WERI-Rb-1 (cell line): ENCODE data around the gene STRN.

Source experiments
- DNase-seq: peaks from one replicate; pipeline ENCODE4 v3.0.0-alpha.2; 2020
- H3K27ac ChIP-seq: fragments of 250-450 bp; sonication (Bioruptor Pico); 2 replicates; pipeline ENCODE4 v1.5.1; 2020; ENCODE audit warnings: mild to moderate bottlenecking, moderate library complexity
- H3K27me3 ChIP-seq: fragments of 250-450 bp; sonication (Bioruptor Pico); 2 replicates; pipeline ENCODE4 v1.5.1; 2021; ENCODE audit warnings: mild to moderate bottlenecking, low read depth, moderate library complexity; ENCODE audit not compliant: insufficient read depth, severe bottlenecking
- H3K36me3 ChIP-seq: fragments of 250-450 bp; sonication (Bioruptor Pico); 2 replicates; pipeline ENCODE4 v1.5.1; 2020; ENCODE audit warnings: mild to moderate bottlenecking, moderate library complexity
- H3K4me3 ChIP-seq: 2 replicates; pipeline ENCODE4 v1.5.1; 2011; ENCODE audit warnings: low read depth, mild to moderate bottlenecking, control low read depth, low read length
- H3K9me3 ChIP-seq: fragments of 250-450 bp; sonication (Bioruptor Pico); 2 replicates; pipeline ENCODE4 v1.5.1; 2021; ENCODE audit warnings: mild to moderate bottlenecking, moderate library complexity; ENCODE audit not compliant: severe bottlenecking
- TF ChIP-seq, protein P1 (sequence below): IDR thresholded peaks from 2 replicates; pipeline ENCODE4 v1.5.1; 2011; ENCODE audit warnings: low read depth, mild to moderate bottlenecking, control low read depth, inconsistent platforms, low read length

The STRN gene

DNA sequence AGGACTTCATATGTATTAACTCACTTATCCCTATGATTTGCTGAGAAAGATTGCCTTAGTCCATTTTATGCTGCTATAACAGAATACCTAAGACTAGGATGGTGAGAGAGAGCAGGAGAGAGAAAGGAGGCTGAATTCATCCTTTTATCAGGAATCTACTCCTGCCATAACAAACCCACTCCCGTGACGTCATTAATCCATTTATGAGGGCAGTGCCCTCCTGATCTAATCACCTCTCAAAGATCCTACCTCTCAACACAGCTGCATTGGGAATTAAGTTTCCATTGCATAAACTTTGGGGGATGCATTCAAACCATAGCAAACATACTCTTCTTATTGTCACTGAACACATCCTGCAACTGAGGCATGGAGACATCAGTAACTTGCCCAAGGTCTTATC lies 147.8 kb downstream of the STRN start:
- no peak overlapping the region for H3K27ac ChIP-seq
- DNase-seq, result no peak
- TF ChIP-seq, protein P1, sequence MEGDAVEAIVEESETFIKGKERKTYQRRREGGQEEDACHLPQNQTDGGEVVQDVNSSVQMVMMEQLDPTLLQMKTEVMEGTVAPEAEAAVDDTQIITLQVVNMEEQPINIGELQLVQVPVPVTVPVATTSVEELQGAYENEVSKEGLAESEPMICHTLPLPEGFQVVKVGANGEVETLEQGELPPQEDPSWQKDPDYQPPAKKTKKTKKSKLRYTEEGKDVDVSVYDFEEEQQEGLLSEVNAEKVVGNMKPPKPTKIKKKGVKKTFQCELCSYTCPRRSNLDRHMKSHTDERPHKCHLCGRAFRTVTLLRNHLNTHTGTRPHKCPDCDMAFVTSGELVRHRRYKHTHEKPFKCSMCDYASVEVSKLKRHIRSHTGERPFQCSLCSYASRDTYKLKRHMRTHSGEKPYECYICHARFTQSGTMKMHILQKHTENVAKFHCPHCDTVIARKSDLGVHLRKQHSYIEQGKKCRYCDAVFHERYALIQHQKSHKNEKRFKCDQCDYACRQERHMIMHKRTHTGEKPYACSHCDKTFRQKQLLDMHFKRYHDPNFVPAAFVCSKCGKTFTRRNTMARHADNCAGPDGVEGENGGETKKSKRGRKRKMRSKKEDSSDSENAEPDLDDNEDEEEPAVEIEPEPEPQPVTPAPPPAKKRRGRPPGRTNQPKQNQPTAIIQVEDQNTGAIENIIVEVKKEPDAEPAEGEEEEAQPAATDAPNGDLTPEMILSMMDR, result no peak
- H3K27me3 ChIP-seq, result no peaks in the 10 kb centered on the region
- no peaks in the 10 kb centered on the region for H3K9me3 ChIP-seq
- H3K36me3 ChIP-seq, result no peaks in the 10 kb centered on the region
- no peak overlapping the region for H3K4me3 ChIP-seq

DNA sequence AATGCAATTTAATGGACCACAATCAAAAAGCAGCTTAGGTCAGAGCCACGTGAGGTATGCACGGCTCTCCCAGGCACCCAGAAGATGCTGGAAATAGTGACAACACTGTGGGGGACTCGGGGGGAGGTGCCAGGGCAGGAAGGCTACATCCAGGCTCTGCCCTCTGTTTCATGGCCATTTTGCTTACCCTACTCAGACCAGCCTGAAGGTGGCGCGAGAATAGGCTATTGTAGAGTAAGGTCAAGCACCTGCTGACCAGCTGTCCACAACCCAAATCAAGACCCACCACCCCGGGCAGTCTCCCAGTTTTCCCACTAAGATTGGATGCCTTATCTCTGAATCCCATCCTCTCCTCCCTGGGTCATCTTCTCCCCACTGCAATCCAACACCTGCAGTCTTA lies 154.1 kb downstream of the STRN start:
- H3K36me3 ChIP-seq, result no peaks in the 10 kb centered on the region
- peak; percentile 67 for DNase-seq
- peaks cover 7% of the 10 kb centered on the region for H3K9me3 ChIP-seq
- TF ChIP-seq, protein P1, result peak; percentile 68
- H3K27me3 ChIP-seq, result no peaks in the 10 kb centered on the region
- H3K27ac ChIP-seq, result peak overlapping the region; percentile 41; the same call in 1 of the 2 replicates
- no peak overlapping the region for H3K4me3 ChIP-seq

GRCh38 chr2:36811071-36811470 lies 155.3 kb downstream of the STRN start:
- TF ChIP-seq, protein P1, result no peak
- peak overlapping the region; percentile 41 for H3K27ac ChIP-seq

DNA sequence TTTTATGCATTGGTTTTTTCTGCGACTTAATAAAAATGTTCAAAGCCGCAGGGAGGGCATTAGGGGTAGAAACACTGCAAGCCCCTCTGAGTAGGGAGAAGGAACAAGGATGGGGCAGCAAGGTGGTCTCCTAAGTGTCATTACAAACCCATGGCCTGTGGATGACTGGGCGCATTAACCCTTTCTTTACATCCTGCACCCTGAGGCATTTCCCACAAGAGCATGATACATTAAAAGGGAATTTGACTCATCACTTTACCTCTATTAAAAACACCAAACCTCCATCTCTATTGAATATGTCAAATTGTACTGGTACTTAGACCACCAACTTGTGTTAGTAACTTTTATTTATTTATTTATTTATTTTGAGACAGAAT lies 157.3 kb downstream of the STRN start:
- H3K4me3 ChIP-seq, result no peak overlapping the region
- no peaks in the 10 kb centered on the region for H3K36me3 ChIP-seq
- H3K9me3 ChIP-seq, result peaks cover 7% of the 10 kb centered on the region
- DNase-seq, result no peak
- H3K27ac ChIP-seq, result no peak overlapping the region
- no peaks in the 10 kb centered on the region for H3K27me3 ChIP-seq
- TF ChIP-seq, protein P1, result no peak

More at GRCh38 chr2:36811071-36811470, 155.3 kb downstream of the STRN start:
- Histone ChIP-seq H3K9me3 (peaks cover 7% of the 10 kb centered on the region), H3K36me3 (no peaks in the 10 kb centered on the region), H3K4me3 (no peak overlapping the region), H3K27me3 (no peaks in the 10 kb centered on the region)
- peak; percentile 58 for DNase-seq

DNA sequence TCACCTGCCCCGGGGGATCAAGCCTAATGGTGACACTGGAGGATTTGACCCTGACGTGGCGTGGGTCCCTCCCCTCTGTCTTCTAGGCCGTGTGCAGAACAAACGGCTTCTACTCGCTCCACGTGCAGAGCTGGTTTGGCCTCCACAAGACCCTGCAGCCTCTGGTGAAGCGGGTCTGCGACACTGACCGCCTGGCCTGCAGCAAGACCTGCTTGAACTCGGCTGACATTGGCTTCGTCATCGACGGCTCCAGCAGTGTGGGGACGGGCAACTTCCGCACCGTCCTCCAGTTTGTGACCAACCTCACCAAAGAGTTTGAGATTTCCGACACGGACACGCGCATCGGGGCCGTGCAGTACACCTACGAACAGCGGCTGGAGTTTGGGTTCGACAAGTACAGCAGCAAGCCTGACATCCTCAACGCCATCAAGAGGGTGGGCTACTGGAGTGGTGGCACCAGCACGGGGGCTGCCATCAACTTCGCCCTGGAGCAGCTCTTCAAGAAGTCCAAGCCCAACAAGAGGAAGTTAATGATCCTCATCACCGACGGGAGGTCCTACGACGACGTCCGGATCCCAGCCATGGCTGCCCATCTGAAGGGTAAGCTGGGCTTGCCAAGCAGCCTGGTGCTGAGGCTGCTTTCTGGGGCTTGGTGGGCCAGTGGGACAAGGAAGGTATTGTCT lies 157.8 kb downstream of the STRN start:
- Histone ChIP-seq H3K27me3 (no peaks in the 10 kb centered on the region), H3K9me3 (peaks cover 7% of the 10 kb centered on the region), H3K27ac (no peak overlapping the region), H3K4me3 (no peak overlapping the region), H3K36me3 (no peaks in the 10 kb centered on the region)
- DNase-seq, result no peak
- TF ChIP-seq, protein P1, result no peak
